K562 (cell line): ENCODE results near the gene FOXJ3. TPM values are rescaled to one million over a fixed set of nuclear protein-coding genes. Genes with fewer than 3 reads are reported as not detected.

Experiments
- ATAC-seq: fragments of 200-7000 bp; cut with Tn5 transposase; 3 replicates; pipeline ENCODE4 v1.9.1; 2020; ENCODE audit warnings: moderate library complexity
- BruUV-seq: library from RNA; stranded (reverse); fragments of 400-500 nt; replicated peaks from 2 replicates; lab custom pipeline; 2021; lab: Mats Ljungman, UMichigan
- CTCF ChIA-PET: fragments of 300-600 bp; formaldehyde crosslinking; extraction: SDS; loops from one replicate; lab custom pipeline; 2021; ENCODE audit warnings: low intra/inter-chr PET ratio; lab: Yijun Ruan, JAX
- POLR2A ChIA-PET: fragments of 300-600, 350-650 bp; sonication (Branson Sonifier 250); formaldehyde crosslinking; extraction: SDS; loops from one replicate; lab custom pipeline; 2021; ENCODE audit warnings: antibody characterized with exemption, inconsistent platforms; lab: Yijun Ruan, JAX
- DNase-seq, 4 experiments: peaks; one replicate each; pipeline versions ENCODE4 v3.0.0 to v3.0.0-alpha.2; 2011 to 2018; ENCODE audit warnings: low spot score in 3 of 4, mixed read lengths in 3 of 4; ENCODE audit errors: extremely low read depth in 1 of 4
- FAIRE-seq: peaks from 2 replicates; lab custom pipeline; 2011; peaks lifted over from hg19 to GRCh38; lab: Jason Lieb, UNC
- H2AFZ ChIP-seq: 2 replicates; pipeline ENCODE4 v1.6.0; 2011; ENCODE audit warnings: low read depth, low read length, control low read depth, inconsistent platforms
- H3K27ac ChIP-seq: fragments of 200-600 bp; 3 replicates; pipeline ENCODE4 v1.8.0; 2011; ENCODE audit warnings: low read depth, mild to moderate bottlenecking, control low read depth, inconsistent platforms, low read length, moderate library complexity, mixed read lengths; ENCODE audit errors: extremely low read depth
- H3K27me3 ChIP-seq, 2 experiments: fragments of 300-600 bp in 1 of 2; 2 replicates in 1 of 2; 3 replicates in 1 of 2; pipeline versions ENCODE4 v1.6.0 to v1.8.0; 2011; ENCODE audit warnings: inconsistent platforms in 2 of 2, low read length in 2 of 2, mild to moderate bottlenecking in 1 of 2, mixed read lengths in 1 of 2, moderate library complexity in 1 of 2; ENCODE audit not compliant: control insufficient read depth in 2 of 2, insufficient read depth in 2 of 2
- H3K36me3 ChIP-seq: fragments of 300-600 bp; 3 replicates; pipeline ENCODE4 v1.8.0; 2011; ENCODE audit warnings: mild to moderate bottlenecking, low read length, inconsistent platforms; ENCODE audit not compliant: control insufficient read depth, insufficient read depth
- H3K4me1 ChIP-seq, 2 experiments: fragments of 200-600 bp in 1 of 2; replicated peaks in 1 of 2; 2 replicates in 1 of 2; 3 replicates in 1 of 2; pipeline versions ENCODE4 v1.5.1 to v1.8.0; 2011; ENCODE audit warnings: inconsistent platforms in 2 of 2, low read length in 2 of 2, mild to moderate bottlenecking in 1 of 2, mixed read lengths in 1 of 2, moderate library complexity in 1 of 2; ENCODE audit not compliant: control insufficient read depth in 2 of 2, insufficient read depth in 2 of 2
- H3K4me2 ChIP-seq: 2 replicates; pipeline ENCODE4 v1.6.1; 2011; ENCODE audit warnings: low read length, control low read depth, inconsistent platforms, mixed read lengths; ENCODE audit not compliant: insufficient read depth
- H3K4me3 ChIP-seq: fragments of 200-600 bp; sonication (generic), shearing (Covaris generic); 2 replicates; pipeline ENCODE4 v1.5.1; 2016; ENCODE audit warnings: control low read depth, inconsistent platforms
- H3K79me2 ChIP-seq: fragments of 200-600 bp; 3 replicates; pipeline ENCODE4 v1.8.0; 2011; ENCODE audit warnings: low read length, inconsistent platforms; ENCODE audit not compliant: control insufficient read depth, insufficient read depth
- H3K9ac ChIP-seq, 2 experiments: 2 replicates each; pipeline versions ENCODE4 v1.6.0 to v1.6.1; 2011; ENCODE audit warnings: low read depth in 2 of 2, low read length in 2 of 2, control low read depth in 1 of 2, inconsistent platforms in 1 of 2, mild to moderate bottlenecking in 1 of 2, mixed read lengths in 1 of 2; ENCODE audit not compliant: insufficient read depth in 1 of 2
- H3K9me1 ChIP-seq: one replicate; pipeline ENCODE4 v1.6.0; 2011; ENCODE audit warnings: inconsistent platforms, mild to moderate bottlenecking, low read length, moderate library complexity; ENCODE audit not compliant: control insufficient read depth, insufficient read depth
- H3K9me3 ChIP-seq: replicated peaks from 2 replicates; pipeline ENCODE4 v1.5.1; 2011; ENCODE audit warnings: low read depth, low read length, inconsistent platforms; ENCODE audit not compliant: control insufficient read depth, insufficient read depth
- H4K20me1 ChIP-seq: replicated peaks from 2 replicates; pipeline ENCODE4 v1.6.1; 2011; ENCODE audit warnings: low read length, inconsistent platforms, mixed read lengths; ENCODE audit not compliant: control insufficient read depth, insufficient read depth
- HMG20A ChIP-seq: fragments of 450-650 bp; formaldehyde crosslinking; conservative IDR thresholded peaks from 2 replicates; pipeline ENCODE4 v1.4.0; 2020; ENCODE audit warnings: mild to moderate bottlenecking, mixed read lengths
- KLF1 ChIP-seq: fragments of 450-650 bp; IDR thresholded peaks from 2 replicates; pipeline ENCODE4 v1.6.1; 2016; ENCODE audit warnings: missing genetic modification characterization, missing compliant biosample characterization
- KLF6 ChIP-seq: fragments of 250-450 bp; sonication (Bioruptor Pico); IDR thresholded peaks from 2 replicates; pipeline ENCODE4 v1.4.0; 2020; ENCODE audit warnings: mild to moderate bottlenecking, moderate library complexity, borderline replicate concordance
- NRF1 ChIP-seq, 2 experiments: fragments of 450-650 bp; IDR thresholded peaks in 1 of 2; conservative IDR thresholded peaks in 1 of 2; 2 replicates each; pipeline ENCODE4 v1.6.1; 2014; ENCODE audit warnings: mild to moderate bottlenecking in 2 of 2
- RBBP5 ChIP-seq: fragments of 200-600 bp; sonication (generic); IDR thresholded peaks from 2 replicates; pipeline ENCODE4 v1.6.1; 2012; ENCODE audit warnings: borderline replicate concordance, mild to moderate bottlenecking, low read length, control low read depth, inconsistent platforms; ENCODE audit not compliant: insufficient read depth, poor library complexity, severe bottlenecking
- RBM39 ChIP-seq: fragments of 200-400 bp; formaldehyde crosslinking; optimal IDR thresholded peaks from 2 replicates; pipeline ENCODE3; 2018; ENCODE audit warnings: low read depth, low read length
- TEAD4 ChIP-seq, 2 experiments: sonication (generic) in 1 of 2; formaldehyde crosslinking in 1 of 2; IDR thresholded peaks; 2 replicates each; pipeline versions ENCODE4 v1.6.1 to v1.8.0; 2012 to 2022; ENCODE audit warnings: borderline replicate concordance in 1 of 2, inconsistent platforms in 1 of 2, low read length in 1 of 2, mild to moderate bottlenecking in 1 of 2, missing genetic modification reagents in 1 of 2
- TGIF2 ChIP-seq: sonication (generic); formaldehyde crosslinking; IDR thresholded peaks from 2 replicates; pipeline ENCODE4 v1.8.1; 2022; ENCODE audit warnings: mild to moderate bottlenecking, missing genetic modification reagents, moderate library complexity
- YY1 ChIP-seq, 3 experiments: IDR thresholded peaks; 2 replicates each; pipeline ENCODE4 v1.6.1; 2011; ENCODE audit warnings: low read length in 2 of 3, mild to moderate bottlenecking in 2 of 3, moderate library complexity in 2 of 3, borderline replicate concordance in 1 of 3, control low read depth in 1 of 3, low read depth in 1 of 3; ENCODE audit not compliant: insufficient read depth in 3 of 3, insufficient replicate concordance in 2 of 3, control insufficient read depth in 1 of 3, insufficient read length in 1 of 3; ENCODE audit errors: extremely low read depth in 1 of 3
- ZFP1 ChIP-seq: fragments of 450-650 bp; formaldehyde crosslinking; IDR thresholded peaks from 2 replicates; pipeline ENCODE4 v1.4.0; 2020; ENCODE audit warnings: mild to moderate bottlenecking, mixed read lengths
- ZNF551 ChIP-seq: fragments of 250-450 bp; sonication (Bioruptor Pico); IDR thresholded peaks from 2 replicates; pipeline ENCODE4 v1.5.0; 2021; ENCODE audit warnings: mild to moderate bottlenecking, moderate library complexity
- WGBS: fragments of 100-300 bp; shearing (Covaris generic); methylation state at CpG from one replicate; pipeline ENCODE4 v1.1.6; 2016; ENCODE audit warnings: low coverage, mixed read lengths; ENCODE audit not compliant: insufficient coverage; ENCODE audit errors: missing lambda C conversion rate; 5-methylcytosine and 5-hydroxymethylcytosine counted together
- in situ Hi-C: fragments of 300-500 bp; cut with MboI; formaldehyde crosslinking; loops from 4 replicates; pipeline ENCODE4 v1.15.0; 2018; ENCODE audit warnings: inconsistent platforms, mixed read lengths
- intact Hi-C: fragments of 100-400 bp; cut with micrococcal nuclease; formaldehyde crosslinking; loops from 2 replicates; pipeline ENCODE4 v1.14.2; 2022
- polyA plus RNA-seq, 8 experiments: library from polyadenylated mRNA; depleted of rRNA in 4 of 8; stranded (reverse) in 5 of 8; unstranded in 3 of 8; fragments of >200 nt; fragmentation: Nextera tagmentation in 2 of 8; fragmentation: Illumina TruSeq in 1 of 8; extraction: Ambion mirVana in 2 of 8; extraction: Trizol in 1 of 8; gene quantifications; 2 replicates each; pipeline versions ENCODE4 v1.2.1 to v1.2.3, GENCODE V29; 2011 to 2014; ENCODE audit warnings: inconsistent platforms in 1 of 8, missing spikeins in 1 of 8
- total RNA-seq, 7 experiments: library from RNA; depleted of rRNA in 6 of 7; stranded (reverse); fragments of >200 nt in 6 of 7; fragmentation: Illumina TruSeq in 2 of 7; extraction: Trizol in 2 of 7; gene quantifications; 2 replicates each; pipeline versions ENCODE4 v1.2.1 to v1.2.3, GENCODE V29; 2011 to 2021; ENCODE audit warnings: low replicate concordance in 1 of 7
- TF ChIP-seq, protein P1 (sequence below): fragments of 250-450 bp; sonication (Bioruptor Pico); IDR thresholded peaks from 2 replicates; pipeline ENCODE4 v1.4.0; 2020; ENCODE audit warnings: mild to moderate bottlenecking, moderate library complexity
- TF ChIP-seq, protein P2 (sequence below): sonication (generic); formaldehyde crosslinking; IDR thresholded peaks from 2 replicates; pipeline ENCODE4 v1.9.0; 2022; ENCODE audit warnings: mild to moderate bottlenecking, missing genetic modification reagents
- TF ChIP-seq, protein P3 (sequence below): fragments of 250-450 bp; sonication (Bioruptor Pico); IDR thresholded peaks from 2 replicates; pipeline ENCODE4 v1.5.0; 2021

FOXJ3 gene
- total and polyA plus RNA-seq, 9 of the 15 experiments (the other 6 are each of a cell fraction or from before 2014, with no cell fraction given): 8.7 to 35.3 (median 23.4) TPM

DNA sequence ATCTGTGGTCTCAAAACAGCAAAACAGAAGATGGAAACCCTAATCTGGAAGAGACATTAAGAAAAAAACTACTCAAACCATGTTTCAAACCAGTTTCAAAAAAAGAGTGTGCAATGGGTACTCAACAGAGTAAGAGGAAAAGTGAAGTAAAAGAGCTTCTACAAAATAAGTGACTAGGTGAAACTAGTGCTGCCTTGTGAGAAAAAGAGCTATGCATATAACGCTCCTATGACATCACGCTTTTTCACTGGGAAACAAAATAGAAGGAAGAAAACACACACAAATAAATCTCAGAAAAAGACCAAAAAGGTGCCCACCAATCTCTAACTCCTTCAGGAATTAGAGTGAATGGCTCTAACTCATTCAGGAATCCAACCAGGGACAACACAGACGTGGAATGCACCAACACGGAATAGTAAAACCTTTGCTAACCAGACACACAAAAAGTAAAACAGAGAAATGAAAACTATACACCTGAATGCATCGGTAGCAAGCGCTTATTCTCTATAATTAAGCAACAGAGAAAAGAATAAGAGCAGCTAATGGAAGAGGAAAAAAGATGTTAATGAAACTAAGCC is 1.3 kb downstream of the FOXJ3 start:
- Histone ChIP-seq H3K9me3 (no peaks in the 10 kb centered on the region), H3K9me1 (no peaks in the 10 kb centered on the region), H3K9ac (peak overlapping the region; percentile 86 to 94; a peak in 3 of 4 replicates), H4K20me1 (peaks cover 17% of the 10 kb centered on the region), H3K4me1 (peaks cover 17 to 18% of the 10 kb centered on the region in 2 experiments; a peak in 4 of 5 replicates), H2AFZ (peak overlapping the region; percentile 84), H3K36me3 (no peaks in the 10 kb centered on the region), H3K27me3 (no peaks in the 10 kb centered on the region), H3K27ac (peak overlapping the region; percentile 77), H3K4me3 (peak overlapping the region; percentile 85), H3K79me2 (peaks cover 74% of the 10 kb centered on the region), H3K4me2 (peak overlapping the region; percentile 90)
- ChIA-PET POLR2A (interaction anchor here (0.7 to 3.1 kb wide), 3 partner anchors 10 to 18 kb away, joined by 3 to 19 read pairs (median 3); no protein-coding TSS in a partner anchor), CTCF (no interaction called here)
- WGBS: 2% methylated on average over 6 of the region's 6 CpGs
- TSS peak; percentile 43 for BruUV-seq
- FAIRE-seq: no peak
- no peak for DNase-seq
- in situ Hi-C loops (no loop called here), intact Hi-C loops (no loop called here)
- no peak for ATAC-seq
- TF ChIP-seq, protein P1, sequence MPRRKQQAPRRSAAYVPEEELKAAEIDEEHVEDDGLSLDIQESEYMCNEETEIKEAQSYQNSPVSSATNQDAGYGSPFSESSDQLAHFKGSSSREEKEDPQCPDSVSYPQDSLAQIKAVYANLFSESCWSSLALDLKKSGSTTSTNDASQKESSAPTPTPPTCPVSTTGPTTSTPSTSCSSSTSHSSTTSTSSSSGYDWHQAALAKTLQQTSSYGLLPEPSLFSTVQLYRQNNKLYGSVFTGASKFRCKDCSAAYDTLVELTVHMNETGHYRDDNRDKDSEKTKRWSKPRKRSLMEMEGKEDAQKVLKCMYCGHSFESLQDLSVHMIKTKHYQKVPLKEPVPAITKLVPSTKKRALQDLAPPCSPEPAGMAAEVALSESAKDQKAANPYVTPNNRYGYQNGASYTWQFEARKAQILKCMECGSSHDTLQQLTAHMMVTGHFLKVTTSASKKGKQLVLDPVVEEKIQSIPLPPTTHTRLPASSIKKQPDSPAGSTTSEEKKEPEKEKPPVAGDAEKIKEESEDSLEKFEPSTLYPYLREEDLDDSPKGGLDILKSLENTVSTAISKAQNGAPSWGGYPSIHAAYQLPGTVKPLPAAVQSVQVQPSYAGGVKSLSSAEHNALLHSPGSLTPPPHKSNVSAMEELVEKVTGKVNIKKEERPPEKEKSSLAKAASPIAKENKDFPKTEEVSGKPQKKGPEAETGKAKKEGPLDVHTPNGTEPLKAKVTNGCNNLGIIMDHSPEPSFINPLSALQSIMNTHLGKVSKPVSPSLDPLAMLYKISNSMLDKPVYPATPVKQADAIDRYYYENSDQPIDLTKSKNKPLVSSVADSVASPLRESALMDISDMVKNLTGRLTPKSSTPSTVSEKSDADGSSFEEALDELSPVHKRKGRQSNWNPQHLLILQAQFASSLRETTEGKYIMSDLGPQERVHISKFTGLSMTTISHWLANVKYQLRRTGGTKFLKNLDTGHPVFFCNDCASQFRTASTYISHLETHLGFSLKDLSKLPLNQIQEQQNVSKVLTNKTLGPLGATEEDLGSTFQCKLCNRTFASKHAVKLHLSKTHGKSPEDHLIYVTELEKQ (CRISPR knock-in tag): no peak
- no peak for TF ChIP-seq TGIF2 (CRISPR knock-in tag)
- no peak for TF ChIP-seq RBBP5
- no peak for TF ChIP-seq YY1 (IDR thresholded peaks at IDR 0.05; ENCODE audit: borderline replicate concordance in 1 of 3, control insufficient read depth in 1 of 3, extremely low read depth in 1 of 3, insufficient read depth in 3 of 3, insufficient read length in 1 of 3, insufficient replicate concordance in 2 of 3, low read depth in 1 of 3, low read length in 2 of 3)
- no peak for TF ChIP-seq NRF1 (conservative IDR thresholded peaks at IDR 0.05 in 1 of 2, IDR thresholded peaks at IDR 0.05 in 1 of 2)
- TF ChIP-seq ZNF551: no peak
- no peak for TF ChIP-seq KLF6 (CRISPR knock-in tag)
- TF ChIP-seq ZFP1 (CRISPR knock-in tag): no peak
- TF ChIP-seq, protein P2, sequence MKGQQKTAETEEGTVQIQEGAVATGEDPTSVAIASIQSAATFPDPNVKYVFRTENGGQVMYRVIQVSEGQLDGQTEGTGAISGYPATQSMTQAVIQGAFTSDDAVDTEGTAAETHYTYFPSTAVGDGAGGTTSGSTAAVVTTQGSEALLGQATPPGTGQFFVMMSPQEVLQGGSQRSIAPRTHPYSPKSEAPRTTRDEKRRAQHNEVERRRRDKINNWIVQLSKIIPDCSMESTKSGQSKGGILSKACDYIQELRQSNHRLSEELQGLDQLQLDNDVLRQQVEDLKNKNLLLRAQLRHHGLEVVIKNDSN (CRISPR knock-in tag): no peak
- TF ChIP-seq, protein P3, sequence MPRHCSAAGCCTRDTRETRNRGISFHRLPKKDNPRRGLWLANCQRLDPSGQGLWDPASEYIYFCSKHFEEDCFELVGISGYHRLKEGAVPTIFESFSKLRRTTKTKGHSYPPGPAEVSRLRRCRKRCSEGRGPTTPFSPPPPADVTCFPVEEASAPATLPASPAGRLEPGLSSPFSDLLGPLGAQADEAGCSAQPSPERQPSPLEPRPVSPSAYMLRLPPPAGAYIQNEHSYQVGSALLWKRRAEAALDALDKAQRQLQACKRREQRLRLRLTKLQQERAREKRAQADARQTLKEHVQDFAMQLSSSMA (CRISPR knock-in tag): no peak
- no peak for TF ChIP-seq HMG20A (CRISPR knock-in tag)
- no peak for TF ChIP-seq RBM39
- TF ChIP-seq TEAD4 (IDR thresholded peaks at IDR 0.05; ENCODE audit: low read length): no peak
- TF ChIP-seq TEAD4 (CRISPR knock-in tag; IDR thresholded peaks at IDR 0.05; ENCODE audit: borderline replicate concordance): no peak
- no peak for TF ChIP-seq KLF1 (tag)
